Measurements from ENCODE around the gene NKAIN2. TPM values are rescaled to one million over a fixed set of nuclear protein-coding genes. Genes with fewer than 3 reads are reported as not detected.

NKAIN2 gene
- total RNA-seq, 1 experiment from 2014 or later: not detected

GRCh38 chr6:124775121-124775520, 971.5 kb downstream of the NKAIN2 start:
- no peak for ATAC-seq
- H3K9ac ChIP-seq (ENCODE audit: low read length): no peak overlapping the region
- H3K4me3 ChIP-seq (replicated peaks in 1 of 2; ENCODE audit: low read depth in 1 of 2, low read length in 2 of 2): no peak overlapping the region
- peaks cover 77% of the 10 kb centered on the region for H3K27me3 ChIP-seq (ENCODE audit: insufficient read depth, low read length)
- no peak for DNase-seq (ENCODE audit: low read depth, low spot score)
- no peaks in the 10 kb centered on the region for H3K9me2 ChIP-seq (ENCODE audit: insufficient read depth)
- ChIA-PET CTCF (no interaction called here), RAD21 (ENCODE audit: low non-redundant PET in 1 of 2, low total read pairs in 2 of 2, uncharacterized antibody in 2 of 2, unreplicated experiment in 2 of 2) (no interaction called here), POLR2A (no interaction called here)
- H2AFZ ChIP-seq (ENCODE audit: low read depth, low read length, poor library complexity, severe bottlenecking): no peak overlapping the region
- no peak overlapping the region for H3K27ac ChIP-seq (ENCODE audit: low read depth, low read length)
- no peaks in the 10 kb centered on the region for H3K4me1 ChIP-seq (ENCODE audit: control insufficient read depth in 1 of 2, insufficient read depth in 2 of 2, low read length in 2 of 2)
- H4K20me1 ChIP-seq (ENCODE audit: insufficient read depth): no peaks in the 10 kb centered on the region
- TF ChIP-seq YY1 (IDR thresholded peaks at IDR 0.05; ENCODE audit: extremely low read depth, insufficient replicate concordance, low read depth, low read length) (no peak), CTCF (IDR thresholded peaks at IDR 0.05 in 2 of 3, conservative IDR thresholded peaks at IDR 0.05 in 1 of 3; ENCODE audit: borderline replicate concordance in 1 of 3, insufficient read depth in 1 of 3, low read depth in 2 of 3, low read length in 2 of 3) (no peak), SP1 (IDR thresholded peaks at IDR 0.05; ENCODE audit: low read depth) (no peak), ATF3 (IDR thresholded peaks at IDR 0.05) (no peak), JUND (IDR thresholded peaks at IDR 0.05) (no peak), ZBTB33 (IDR thresholded peaks at IDR 0.05; ENCODE audit: extremely low read depth, insufficient replicate concordance, low read length) (no peak), ELF1 (IDR thresholded peaks at IDR 0.05; ENCODE audit: borderline replicate concordance, low read depth) (no peak), ZFX (IDR thresholded peaks at IDR 0.05) (no peak), EZH2phosphoT487 (IDR thresholded peaks at IDR 0.05; ENCODE audit: borderline replicate concordance) (no peak), CEBPB (IDR thresholded peaks at IDR 0.05; ENCODE audit: low read depth) (no peak)
- intact Hi-C loops (cut with micrococcal nuclease): no loop called here
- no TSS peak for BruUV-seq (replicated peaks)
- H3K4me2 ChIP-seq (ENCODE audit: low read length): no peak overlapping the region
- no peaks in the 10 kb centered on the region for H3K79me2 ChIP-seq (ENCODE audit: insufficient read depth, low read length)
- H3K9me3 ChIP-seq (ENCODE audit: control insufficient read depth in 1 of 2, insufficient read depth in 1 of 2, low read depth in 1 of 2, low read length in 2 of 2): no peaks in the 10 kb centered on the region
- no peaks in the 10 kb centered on the region for H3K36me3 ChIP-seq (ENCODE audit: control insufficient read depth in 1 of 2, insufficient read depth in 2 of 2, low read length in 2 of 2)
